GM18858 (cell line): Measurements from ENCODE around the gene SMC4.

Experiments
- ATAC-seq: cut with Tn5 transposase; IDR thresholded peaks from one replicate; pipeline ENCODE4 v1.9.1; 2021; ENCODE audit not compliant: unreplicated experiment

The SMC4 gene

GRCh38 chr3:160393346-160394008 lies 6.0 kb upstream of the SMC4 start:
- ATAC-seq: no peak

GRCh38 chr3:160394009-160394392 lies 5.4 kb upstream of the SMC4 start:
- ATAC-seq: no peak

GRCh38 chr3:160395297-160395696 lies 4.2 kb upstream of the SMC4 start:
- ATAC-seq: no peak

- peak; percentile 3 for ATAC-seq
Observed at GRCh38 chr3:160398820-160399124, 678 bp upstream of the SMC4 start.

- no peak for ATAC-seq
Observed at GRCh38 chr3:160400030-160400701, 716 bp downstream of the SMC4 start.

- ATAC-seq: no peak
Observed at GRCh38 chr3:160400702-160401150, 1.3 kb downstream of the SMC4 start.

GRCh38 chr3:160401291-160402095 lies 2.0 kb downstream of the SMC4 start:
- ATAC-seq: no peak

GRCh38 chr3:160402221-160403027 lies 3.0 kb downstream of the SMC4 start:
- no peak for ATAC-seq

- ATAC-seq: no peak
Observed at GRCh38 chr3:160403028-160403545, 3.6 kb downstream of the SMC4 start.

- ATAC-seq: no peak
Observed at GRCh38 chr3:160403796-160404470, 4.5 kb downstream of the SMC4 start.

- no peak for ATAC-seq
Observed at GRCh38 chr3:160409812-160410610, 10.6 kb downstream of the SMC4 start.

- ATAC-seq: no peak
Observed at GRCh38 chr3:160412477-160412876, 13.0 kb downstream of the SMC4 start.

GRCh38 chr3:160413613-160414248 lies 14.3 kb downstream of the SMC4 start:
- peak; percentile 85 for ATAC-seq

GRCh38 chr3:160417311-160417710 lies 17.9 kb downstream of the SMC4 start:
- ATAC-seq: no peak

GRCh38 chr3:160427832-160428424 lies 28.5 kb downstream of the SMC4 start:
- no peak for ATAC-seq

GRCh38 chr3:160434071-160434470 lies 34.6 kb downstream of the SMC4 start:
- ATAC-seq: no peak

- ATAC-seq: no peak
Observed at GRCh38 chr3:160435095-160435494, 35.6 kb downstream of the SMC4 start.

GRCh38 chr3:160435747-160436146 lies 36.3 kb downstream of the SMC4 start:
- no peak for ATAC-seq

GRCh38 chr3:160437083-160437455 lies 37.6 kb downstream of the SMC4 start:
- no peak for ATAC-seq
